SU-DHL-6 (cell line): ENCODE measurements around the gene ZNF529.
A peak's percentile ranks its signal among the peaks of the same experiment; 100 is the strongest.
"Not testable (repeated sequence)": the region's sequence is repeated elsewhere in the genome, so short reads cannot be mapped to it uniquely, and the experiment has no call there.

Experiments
- H2AFZ ChIP-seq: fragments of 200-600 bp; sonication (generic); 2 replicates; pipeline ENCODE4 v1.6.1; 2014; ENCODE audit warnings: low read depth, mild to moderate bottlenecking, moderate library complexity, mixed read lengths, antibody characterized with exemption, low read length; ENCODE audit not compliant: severe bottlenecking
- H3F3A ChIP-seq: fragments of 200-600 bp; shearing (Covaris generic); 2 replicates; pipeline ENCODE4 v1.6.0; 2016; ENCODE audit warnings: antibody characterized with exemption, mild to moderate bottlenecking; ENCODE audit not compliant: insufficient read depth
- H3K27ac ChIP-seq: fragments of 200-600 bp; sonication (generic); 2 replicates; pipeline ENCODE4 v1.5.1; 2016; ENCODE audit warnings: low read depth, mild to moderate bottlenecking, low read length, moderate library complexity, mixed read lengths
- H3K27me3 ChIP-seq: fragments of 200-600 bp; sonication (generic), shearing (Covaris generic); 2 replicates; pipeline ENCODE4 v1.6.0; 2014; ENCODE audit warnings: mild to moderate bottlenecking, low read length
- H3K36me3 ChIP-seq: fragments of 200-600 bp; sonication (generic); 2 replicates; pipeline ENCODE4 v1.6.1; 2014; ENCODE audit warnings: mild to moderate bottlenecking, low read length, mixed read lengths
- H3K4me2 ChIP-seq: fragments of 300-600, 200-600 bp; shearing (Covaris generic), sonication (generic); 2 replicates; pipeline ENCODE4 v1.6.0; 2014; ENCODE audit warnings: low read length, low read depth, mild to moderate bottlenecking; ENCODE audit not compliant: poor library complexity, severe bottlenecking
- H3K4me3 ChIP-seq: fragments of 200-600 bp; sonication (generic); 2 replicates; pipeline ENCODE4 v1.5.1; 2014; ENCODE audit warnings: antibody characterized with exemption, low read length, mild to moderate bottlenecking, mixed read lengths; ENCODE audit not compliant: insufficient read depth, poor library complexity, severe bottlenecking
- H3K79me2 ChIP-seq: fragments of 200-600 bp; sonication (generic); 2 replicates; pipeline ENCODE4 v1.6.1; 2014; ENCODE audit warnings: mild to moderate bottlenecking, low read length, moderate library complexity; ENCODE audit not compliant: insufficient read depth
- H3K9ac ChIP-seq: fragments of 200-600 bp; sonication (generic); 2 replicates; pipeline ENCODE4 v1.7.0; 2014; ENCODE audit warnings: mild to moderate bottlenecking, low read length
- H3K9me2 ChIP-seq: fragments of 200-600 bp; sonication (generic); replicated peaks from 2 replicates; pipeline ENCODE4 v1.6.1; 2014; ENCODE audit warnings: low read length; ENCODE audit not compliant: insufficient read depth
- H3K9me3 ChIP-seq: fragments of 200-600 bp; sonication (generic); 2 replicates; pipeline ENCODE4 v1.6.1; 2014; ENCODE audit warnings: low read length, mixed read lengths; ENCODE audit not compliant: insufficient read depth
- H4K20me1 ChIP-seq: fragments of 200-600 bp; sonication (generic); 2 replicates; pipeline ENCODE4 v1.6.1; 2014; ENCODE audit warnings: low read depth, mild to moderate bottlenecking, antibody characterized with exemption, low read length, moderate library complexity, mixed read lengths
- EZH2phosphoT487 ChIP-seq: fragments of 200-600 bp; sonication (generic), shearing (Covaris generic); conservative IDR thresholded peaks from 2 replicates; pipeline ENCODE4 v1.6.1; 2018; ENCODE audit warnings: mild to moderate bottlenecking, antibody characterized with exemption, low read length, moderate library complexity, mixed read lengths
- TF ChIP-seq, protein P1 (sequence below): fragments of 200-600 bp; sonication (generic); IDR thresholded peaks from one replicate; pipeline ENCODE4 v1.5.1; 2017; ENCODE audit warnings: antibody characterized with exemption, mild to moderate bottlenecking, low read length, moderate library complexity; ENCODE audit not compliant: insufficient read depth, poor library complexity, severe bottlenecking

Gene ZNF529

DNA sequence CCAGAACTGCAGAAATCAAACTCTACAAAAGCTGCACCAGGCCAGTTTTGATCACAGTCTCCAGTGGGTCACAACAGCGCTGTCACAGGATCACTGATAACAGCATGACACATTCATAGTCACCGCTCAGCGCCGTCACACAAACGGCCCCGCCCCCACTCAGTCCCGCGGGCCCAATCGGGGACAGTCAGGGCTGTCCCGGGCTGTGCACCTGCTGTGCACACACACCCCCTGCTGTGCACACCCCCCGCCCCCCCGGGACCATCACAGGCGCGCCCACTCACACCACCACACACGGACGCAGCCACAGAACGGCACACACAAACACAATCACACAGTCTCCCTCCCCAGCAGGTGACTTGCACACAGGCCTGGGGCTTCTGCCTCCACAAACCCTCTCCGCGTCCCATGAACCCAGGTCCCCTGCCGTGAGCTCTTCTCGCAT lies 31.6 kb upstream of the ZNF529 start:
- Histone ChIP-seq H3K36me3 (peaks cover 11% of the 10 kb centered on the region; the same call in 1 of the 2 replicates), H3K9me2 (no peaks in the 10 kb centered on the region), H2AFZ (peak overlapping the region; percentile 76), H3K9me3 (no peaks in the 10 kb centered on the region), H3F3A (no peaks in the 10 kb centered on the region), H3K27ac (peak overlapping the region; percentile 57), H3K4me3 (peak overlapping the region; percentile 75), H3K27me3 (no peaks in the 10 kb centered on the region), H4K20me1 (no peaks in the 10 kb centered on the region), H3K79me2 (peaks cover 46% of the 10 kb centered on the region), H3K9ac (peak overlapping the region; percentile 70), H3K4me2 (peak overlapping the region; percentile 70)
- no peak for TF ChIP-seq EZH2phosphoT487
- TF ChIP-seq, protein P1, sequence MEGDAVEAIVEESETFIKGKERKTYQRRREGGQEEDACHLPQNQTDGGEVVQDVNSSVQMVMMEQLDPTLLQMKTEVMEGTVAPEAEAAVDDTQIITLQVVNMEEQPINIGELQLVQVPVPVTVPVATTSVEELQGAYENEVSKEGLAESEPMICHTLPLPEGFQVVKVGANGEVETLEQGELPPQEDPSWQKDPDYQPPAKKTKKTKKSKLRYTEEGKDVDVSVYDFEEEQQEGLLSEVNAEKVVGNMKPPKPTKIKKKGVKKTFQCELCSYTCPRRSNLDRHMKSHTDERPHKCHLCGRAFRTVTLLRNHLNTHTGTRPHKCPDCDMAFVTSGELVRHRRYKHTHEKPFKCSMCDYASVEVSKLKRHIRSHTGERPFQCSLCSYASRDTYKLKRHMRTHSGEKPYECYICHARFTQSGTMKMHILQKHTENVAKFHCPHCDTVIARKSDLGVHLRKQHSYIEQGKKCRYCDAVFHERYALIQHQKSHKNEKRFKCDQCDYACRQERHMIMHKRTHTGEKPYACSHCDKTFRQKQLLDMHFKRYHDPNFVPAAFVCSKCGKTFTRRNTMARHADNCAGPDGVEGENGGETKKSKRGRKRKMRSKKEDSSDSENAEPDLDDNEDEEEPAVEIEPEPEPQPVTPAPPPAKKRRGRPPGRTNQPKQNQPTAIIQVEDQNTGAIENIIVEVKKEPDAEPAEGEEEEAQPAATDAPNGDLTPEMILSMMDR, result no peak

DNA sequence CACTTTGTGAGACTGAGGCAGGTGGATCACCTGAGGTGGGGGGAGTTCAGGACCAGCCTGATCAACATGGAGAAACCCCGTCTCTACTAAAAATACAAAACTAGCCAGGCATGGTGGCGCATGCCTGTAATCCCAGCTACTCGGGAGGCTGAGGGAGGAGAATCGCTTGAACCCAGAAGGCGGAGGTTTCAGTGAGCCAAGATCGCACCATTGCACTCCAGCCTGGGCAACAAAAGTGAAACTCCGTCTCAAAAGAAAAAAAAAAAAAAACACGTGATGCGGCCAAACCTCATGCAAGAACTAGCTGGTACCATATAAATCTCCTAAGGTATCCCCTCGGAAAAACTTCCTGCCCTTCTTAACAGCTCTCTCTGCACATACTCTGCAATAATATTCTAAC lies 29.6 kb upstream of the ZNF529 start:
- not testable (repeated sequence) for H3K27me3 ChIP-seq, H2AFZ ChIP-seq, H3K9me3 ChIP-seq, H3K36me3 ChIP-seq, H3F3A ChIP-seq, H3K27ac ChIP-seq, H3K4me2 ChIP-seq, H3K4me3 ChIP-seq, H3K9me2 ChIP-seq, H4K20me1 ChIP-seq, H3K9ac ChIP-seq
- peaks cover 66% of the 10 kb centered on the region for H3K79me2 ChIP-seq

DNA sequence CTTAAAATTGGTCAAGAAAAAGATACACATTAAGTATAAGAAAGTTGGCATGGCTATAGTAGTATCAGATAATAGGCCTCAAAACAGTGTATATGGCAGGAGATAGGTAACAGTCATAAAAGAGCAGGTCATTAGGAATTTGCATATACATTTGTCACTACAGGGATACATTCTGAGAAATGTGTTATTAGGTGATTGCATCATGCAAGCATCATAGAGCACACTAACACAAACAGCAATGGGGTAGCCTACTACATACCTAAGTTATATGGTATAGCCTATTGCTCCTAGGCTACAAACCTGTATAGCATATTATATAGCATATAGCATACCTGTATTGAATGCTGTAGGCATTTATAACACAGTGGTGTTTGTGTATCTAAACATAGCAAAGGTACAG lies 6.2 kb upstream of the ZNF529 start:
- H3K36me3 ChIP-seq, result peaks cover 38% of the 10 kb centered on the region
- no peaks in the 10 kb centered on the region for H3K27me3 ChIP-seq

DNA sequence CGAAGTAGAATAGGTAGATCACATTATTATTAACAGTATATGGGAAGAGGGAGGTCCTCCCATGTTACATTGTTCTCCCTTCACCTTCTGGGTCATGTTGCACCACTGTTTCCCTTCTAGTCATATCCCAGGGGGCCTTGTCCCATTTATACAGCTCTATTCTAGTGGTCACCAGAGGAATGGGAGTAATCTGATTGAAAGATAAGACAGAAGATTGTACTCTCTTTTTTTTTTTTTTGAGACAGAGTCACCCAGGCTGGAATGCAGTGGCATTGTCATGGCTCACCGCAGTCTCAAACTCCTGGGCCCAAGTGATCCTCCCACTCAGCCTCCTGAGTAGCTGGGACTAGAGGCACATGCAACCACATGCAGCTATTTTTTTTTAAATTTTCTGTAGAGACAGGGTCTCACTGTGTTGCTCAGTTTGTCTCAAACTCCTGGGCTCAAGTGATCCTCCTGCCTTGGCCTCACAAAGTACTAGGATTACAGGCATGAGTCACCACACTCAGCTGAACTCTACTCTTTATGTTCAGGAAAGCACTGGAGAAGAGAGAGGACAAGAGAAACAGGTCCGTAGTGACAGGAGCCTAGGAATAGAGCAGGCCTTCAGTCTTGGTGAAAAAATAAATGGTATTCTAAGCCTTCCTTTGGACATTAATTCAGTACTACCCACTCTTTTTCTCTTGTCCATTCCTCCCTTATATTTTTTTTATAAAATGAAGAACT lies 4.3 kb upstream of the ZNF529 start:
- H3K9me2 ChIP-seq, result no peaks in the 10 kb centered on the region
- no peaks in the 10 kb centered on the region for H3K27me3 ChIP-seq
- H3K4me3 ChIP-seq, result no peak overlapping the region
- no peak for TF ChIP-seq EZH2phosphoT487
- TF ChIP-seq, protein P1, result no peak
- H2AFZ ChIP-seq, result no peak overlapping the region
- no peaks in the 10 kb centered on the region for H3K9me3 ChIP-seq
- peaks cover 32% of the 10 kb centered on the region for H3K79me2 ChIP-seq
- no peak overlapping the region for H3K9ac ChIP-seq
- H4K20me1 ChIP-seq, result no peaks in the 10 kb centered on the region
- no peak overlapping the region for H3K4me2 ChIP-seq
- peaks cover 35% of the 10 kb centered on the region for H3K36me3 ChIP-seq
- H3F3A ChIP-seq, result no peaks in the 10 kb centered on the region
- H3K27ac ChIP-seq, result no peak overlapping the region

More for the DNA sequence above, 6.2 kb upstream of the ZNF529 start:
- Histone ChIP-seq H3K9ac (no peak overlapping the region), H3K27ac (no peak overlapping the region), H4K20me1 (no peaks in the 10 kb centered on the region), H3K79me2 (peaks cover 19% of the 10 kb centered on the region), H3K9me3 (no peaks in the 10 kb centered on the region), H2AFZ (no peak overlapping the region), H3K4me2 (no peak overlapping the region), H3F3A (peaks cover 10% of the 10 kb centered on the region; the same call in 1 of the 2 replicates), H3K9me2 (no peaks in the 10 kb centered on the region), H3K4me3 (no peak overlapping the region)
- TF ChIP-seq, protein P1, result no peak
- TF ChIP-seq EZH2phosphoT487, result no peak
